Measurements from ENCODE around the gene CHD9NB.
"Not testable (repeated sequence)": the region's sequence is repeated elsewhere in the genome, so short reads cannot be mapped to it uniquely, and the experiment has no call there.

CHD9NB gene

GRCh38 chr16:53054670-53055485 is 2.2 kb upstream of the CHD9NB start, which contains the start of gene CHD9:
Gene CHD9 (plus strand): TSS chr16:53054991. CDS start chr16:53156090, 101,099 bp downstream.
- peaks cover 13% of the 10 kb centered on the region for H3K4me1 ChIP-seq (ENCODE audit: insufficient read depth, low read length)

GRCh38 chr16:53053967-53054669 is 1.4 kb upstream of the CHD9NB start:
- Histone ChIP-seq H3K27me3 (ENCODE audit: control insufficient read depth in 1 of 2, insufficient read depth in 2 of 2, low read length in 2 of 2) (no peaks in the 10 kb centered on the region), H3K9me3 (ENCODE audit: low read length) (no peaks in the 10 kb centered on the region), H3K4me1 (ENCODE audit: insufficient read depth, low read length) (peaks cover 13% of the 10 kb centered on the region), H3K27ac (ENCODE audit: low read depth, low read length) (peak overlapping the region; percentile 97), H3K36me3 (ENCODE audit: insufficient read depth, low read length) (no peaks in the 10 kb centered on the region), H3K9ac (ENCODE audit: low read length) (no peak overlapping the region), H3K4me3 (ENCODE audit: low read depth in 1 of 2, low read length in 2 of 2) (peak overlapping the region; percentile 72 to 83)

More at GRCh38 chr16:53054670-53055485, 2.2 kb upstream of the CHD9NB start, which contains the start of gene CHD9:
- no peaks in the 10 kb centered on the region for H3K27me3 ChIP-seq (ENCODE audit: control insufficient read depth in 1 of 2, insufficient read depth in 2 of 2, low read length in 2 of 2)
- H3K36me3 ChIP-seq (ENCODE audit: insufficient read depth, low read length) = no peaks in the 10 kb centered on the region
- peak within 1 kb of the TSS; percentile 4 for H3K9ac ChIP-seq (ENCODE audit: low read length)
- H3K27ac ChIP-seq (ENCODE audit: low read depth, low read length) = peak within 1 kb of the TSS; percentile 97
- no peaks in the 10 kb centered on the region for H3K9me3 ChIP-seq (ENCODE audit: low read length)
- peak within 1 kb of the TSS; percentile 72 to 83 for H3K4me3 ChIP-seq (ENCODE audit: low read depth in 1 of 2, low read length in 2 of 2)

- H3K4me1 ChIP-seq (ENCODE audit: insufficient read depth, low read length); H3K4me3 ChIP-seq (ENCODE audit: low read depth in 1 of 2, low read length in 2 of 2); H3K9ac ChIP-seq (ENCODE audit: low read length); H3K27ac ChIP-seq (ENCODE audit: low read depth, low read length); H3K27me3 ChIP-seq (ENCODE audit: control insufficient read depth in 1 of 2, insufficient read depth in 2 of 2, low read length in 2 of 2); H3K9me3 ChIP-seq (ENCODE audit: low read length); H3K36me3 ChIP-seq (ENCODE audit: insufficient read depth, low read length): not testable (repeated sequence)
These were observed 1.4 kb downstream of the CHD9NB start for GRCh38 chr16:53051255-53051654.

- H3K4me1 ChIP-seq (ENCODE audit: insufficient read depth, low read length) = peaks cover 11% of the 10 kb centered on the region
- H3K4me3 ChIP-seq (ENCODE audit: low read depth in 1 of 2, low read length in 2 of 2) = no peak overlapping the region
- peaks cover 0 to 7% of the 10 kb centered on the region in 2 donors for H3K27me3 ChIP-seq (ENCODE audit: control insufficient read depth in 1 of 2, insufficient read depth in 2 of 2, low read length in 2 of 2)
- no peak overlapping the region for H3K27ac ChIP-seq (ENCODE audit: low read depth, low read length)
- H3K9ac ChIP-seq (ENCODE audit: low read length) = no peak overlapping the region
- H3K9me3 ChIP-seq (ENCODE audit: low read length) = no peaks in the 10 kb centered on the region
- no peaks in the 10 kb centered on the region for H3K36me3 ChIP-seq (ENCODE audit: insufficient read depth, low read length)
These were observed 4.4 kb downstream of the CHD9NB start for GRCh38 chr16:53048139-53048915.

GRCh38 chr16:53047515-53047914 is 5.2 kb downstream of the CHD9NB start:
- H3K9me3 ChIP-seq (ENCODE audit: low read length); H3K9ac ChIP-seq (ENCODE audit: low read length); H3K27me3 ChIP-seq (ENCODE audit: control insufficient read depth in 1 of 2, insufficient read depth in 2 of 2, low read length in 2 of 2); H3K36me3 ChIP-seq (ENCODE audit: insufficient read depth, low read length); H3K27ac ChIP-seq (ENCODE audit: low read depth, low read length); H3K4me3 ChIP-seq (ENCODE audit: low read depth in 1 of 2, low read length in 2 of 2): not testable (repeated sequence)
- peaks cover 11% of the 10 kb centered on the region for H3K4me1 ChIP-seq (ENCODE audit: insufficient read depth, low read length)

GRCh38 chr16:53045341-53046220 is 7.1 kb downstream of the CHD9NB start:
- Histone ChIP-seq H3K9ac (ENCODE audit: low read length) (no peak overlapping the region), H3K4me3 (ENCODE audit: low read depth in 1 of 2, low read length in 2 of 2) (no peak overlapping the region), H3K36me3 (ENCODE audit: insufficient read depth, low read length) (no peaks in the 10 kb centered on the region), H3K4me1 (ENCODE audit: insufficient read depth, low read length) (peaks cover 11% of the 10 kb centered on the region), H3K27me3 (ENCODE audit: control insufficient read depth in 1 of 2, insufficient read depth in 2 of 2, low read length in 2 of 2) (peaks cover 0 to 7% of the 10 kb centered on the region in 2 donors), H3K27ac (ENCODE audit: low read depth, low read length) (no peak overlapping the region), H3K9me3 (ENCODE audit: low read length) (no peaks in the 10 kb centered on the region)

GRCh38 chr16:53043986-53044601 is 8.6 kb downstream of the CHD9NB start:
- Histone ChIP-seq H3K4me1 (ENCODE audit: insufficient read depth, low read length) (peaks cover 11% of the 10 kb centered on the region), H3K36me3 (ENCODE audit: insufficient read depth, low read length) (no peaks in the 10 kb centered on the region), H3K9ac (ENCODE audit: low read length) (no peak overlapping the region), H3K27ac (ENCODE audit: low read depth, low read length) (no peak overlapping the region), H3K27me3 (ENCODE audit: control insufficient read depth in 1 of 2, insufficient read depth in 2 of 2, low read length in 2 of 2) (peaks cover 0 to 7% of the 10 kb centered on the region in 2 donors), H3K9me3 (ENCODE audit: low read length) (no peaks in the 10 kb centered on the region), H3K4me3 (ENCODE audit: low read depth in 1 of 2, low read length in 2 of 2) (no peak overlapping the region)

- Histone ChIP-seq H3K9ac (ENCODE audit: low read length) (no peak overlapping the region), H3K36me3 (ENCODE audit: insufficient read depth, low read length) (no peaks in the 10 kb centered on the region), H3K9me3 (ENCODE audit: low read length) (no peaks in the 10 kb centered on the region), H3K4me3 (ENCODE audit: low read depth in 1 of 2, low read length in 2 of 2) (no peak overlapping the region), H3K27ac (ENCODE audit: low read depth, low read length) (no peak overlapping the region), H3K27me3 (ENCODE audit: control insufficient read depth in 1 of 2, insufficient read depth in 2 of 2, low read length in 2 of 2) (peaks cover 0 to 7% of the 10 kb centered on the region in 2 donors), H3K4me1 (ENCODE audit: insufficient read depth, low read length) (peaks cover 11% of the 10 kb centered on the region)
These were observed 9.3 kb downstream of the CHD9NB start for GRCh38 chr16:53043428-53043831.

- Histone ChIP-seq H3K9ac (ENCODE audit: low read length) (no peak overlapping the region), H3K4me1 (ENCODE audit: insufficient read depth, low read length) (peaks cover 11% of the 10 kb centered on the region), H3K27ac (ENCODE audit: low read depth, low read length) (no peak overlapping the region), H3K9me3 (ENCODE audit: low read length) (no peaks in the 10 kb centered on the region), H3K36me3 (ENCODE audit: insufficient read depth, low read length) (no peaks in the 10 kb centered on the region), H3K4me3 (ENCODE audit: low read depth in 1 of 2, low read length in 2 of 2) (no peak overlapping the region), H3K27me3 (ENCODE audit: control insufficient read depth in 1 of 2, insufficient read depth in 2 of 2, low read length in 2 of 2) (peaks cover 0 to 7% of the 10 kb centered on the region in 2 donors)
These were observed 10.4 kb downstream of the CHD9NB start for GRCh38 chr16:53042235-53042701.

GRCh38 chr16:53041320-53042051 is 11.2 kb downstream of the CHD9NB start:
- Histone ChIP-seq H3K4me3 (ENCODE audit: low read depth in 1 of 2, low read length in 2 of 2) (no peak overlapping the region), H3K36me3 (ENCODE audit: insufficient read depth, low read length) (no peaks in the 10 kb centered on the region), H3K9ac (ENCODE audit: low read length) (no peak overlapping the region)

More at GRCh38 chr16:53041320-53042051, 11.2 kb downstream of the CHD9NB start:
- Histone ChIP-seq H3K4me1 (ENCODE audit: insufficient read depth, low read length) (peaks cover 11% of the 10 kb centered on the region), H3K9me3 (ENCODE audit: low read length) (no peaks in the 10 kb centered on the region), H3K27me3 (ENCODE audit: control insufficient read depth in 1 of 2, insufficient read depth in 2 of 2, low read length in 2 of 2) (peaks cover 0 to 7% of the 10 kb centered on the region in 2 donors), H3K27ac (ENCODE audit: low read depth, low read length) (no peak overlapping the region)

All from muscle layer of colon (tissue), 2 donors.